KG1 (cell line): ENCODE data around the gene RBPJ.

ENCODE experiments used
- DNase-seq: peaks from one replicate; lab custom pipeline; 2025; lab: John Stamatoyannopoulos, UW

RBPJ gene

GRCh38 chr4:26320538-26321372 lies at the start of gene RBPJ:
TSS of gene RBPJ (plus strand) at chr4:26321014. CDS start at chr4:26321029, 15 bp downstream.
- DNase-seq: peak; percentile 62

GRCh38 chr4:26271703-26272102 lies 49.1 kb upstream of the RBPJ start:
- no peak for DNase-seq

GRCh38 chr4:26272654-26273615 lies 47.9 kb upstream of the RBPJ start:
- peak; percentile 52 for DNase-seq

- DNase-seq: peak; percentile 66
Measured at GRCh38 chr4:26273616-26273980, 47.2 kb upstream of the RBPJ start.

- DNase-seq: no peak
Measured at GRCh38 chr4:26275281-26275680, 45.5 kb upstream of the RBPJ start.

- no peak for DNase-seq
Measured at GRCh38 chr4:26279446-26279845, 41.4 kb upstream of the RBPJ start.

GRCh38 chr4:26281881-26282280 lies 38.9 kb upstream of the RBPJ start:
- DNase-seq: no peak

- DNase-seq: no peak
Measured at GRCh38 chr4:26284536-26284935, 36.3 kb upstream of the RBPJ start.

- DNase-seq: no peak
Measured at GRCh38 chr4:26285272-26285671, 35.5 kb upstream of the RBPJ start.

- no peak for DNase-seq
Measured at GRCh38 chr4:26287756-26288155, 33.1 kb upstream of the RBPJ start.

- peak; percentile 51 for DNase-seq
Measured at GRCh38 chr4:26288355-26288909, 32.4 kb upstream of the RBPJ start.

- no peak for DNase-seq
Measured at GRCh38 chr4:26289401-26289800, 31.4 kb upstream of the RBPJ start.

GRCh38 chr4:26290321-26290720 lies 30.5 kb upstream of the RBPJ start:
- DNase-seq: no peak

- no peak for DNase-seq
Measured at GRCh38 chr4:26294904-26295303, 25.9 kb upstream of the RBPJ start.

GRCh38 chr4:26296021-26296420 lies 24.8 kb upstream of the RBPJ start:
- no peak for DNase-seq

- DNase-seq: no peak
Measured at GRCh38 chr4:26296514-26296913, 24.3 kb upstream of the RBPJ start.

- DNase-seq: no peak
Measured at GRCh38 chr4:26297219-26297618, 23.6 kb upstream of the RBPJ start.

GRCh38 chr4:26298198-26298947 lies 22.4 kb upstream of the RBPJ start:
- DNase-seq: no peak

- DNase-seq: no peak
Measured at GRCh38 chr4:26299254-26299882, 21.4 kb upstream of the RBPJ start.

GRCh38 chr4:26300314-26301307 lies 20.2 kb upstream of the RBPJ start:
- DNase-seq: no peak
